NCI-H2171 treated with DMSO at 0.1 percent for 48 hours (cell line): ENCODE data around the gene INPP4B.

Experiments used
- DNase-seq: peaks from one replicate; lab custom pipeline; 2025; lab: John Stamatoyannopoulos, UW

Gene INPP4B

DNA sequence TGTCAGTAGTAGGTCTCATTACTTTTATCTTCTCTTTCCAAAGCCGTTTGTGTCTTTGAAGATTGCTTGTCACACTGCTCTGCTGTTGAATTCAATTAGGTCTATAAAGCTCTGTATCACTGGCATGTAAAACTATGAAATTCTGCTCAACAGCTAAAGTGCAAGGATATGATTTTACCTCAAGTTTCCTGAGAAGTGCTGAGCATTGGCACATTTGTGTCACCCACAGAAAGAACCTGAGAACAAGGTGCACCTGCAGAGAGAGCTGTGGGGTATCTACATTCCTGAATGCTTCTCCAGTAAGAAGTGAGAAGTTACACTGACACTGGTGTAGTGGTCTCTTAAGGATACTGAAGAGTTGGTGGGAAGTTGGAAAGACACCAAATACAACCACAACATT, 274.0 kb downstream of the INPP4B start:
- no peak for DNase-seq

DNA sequence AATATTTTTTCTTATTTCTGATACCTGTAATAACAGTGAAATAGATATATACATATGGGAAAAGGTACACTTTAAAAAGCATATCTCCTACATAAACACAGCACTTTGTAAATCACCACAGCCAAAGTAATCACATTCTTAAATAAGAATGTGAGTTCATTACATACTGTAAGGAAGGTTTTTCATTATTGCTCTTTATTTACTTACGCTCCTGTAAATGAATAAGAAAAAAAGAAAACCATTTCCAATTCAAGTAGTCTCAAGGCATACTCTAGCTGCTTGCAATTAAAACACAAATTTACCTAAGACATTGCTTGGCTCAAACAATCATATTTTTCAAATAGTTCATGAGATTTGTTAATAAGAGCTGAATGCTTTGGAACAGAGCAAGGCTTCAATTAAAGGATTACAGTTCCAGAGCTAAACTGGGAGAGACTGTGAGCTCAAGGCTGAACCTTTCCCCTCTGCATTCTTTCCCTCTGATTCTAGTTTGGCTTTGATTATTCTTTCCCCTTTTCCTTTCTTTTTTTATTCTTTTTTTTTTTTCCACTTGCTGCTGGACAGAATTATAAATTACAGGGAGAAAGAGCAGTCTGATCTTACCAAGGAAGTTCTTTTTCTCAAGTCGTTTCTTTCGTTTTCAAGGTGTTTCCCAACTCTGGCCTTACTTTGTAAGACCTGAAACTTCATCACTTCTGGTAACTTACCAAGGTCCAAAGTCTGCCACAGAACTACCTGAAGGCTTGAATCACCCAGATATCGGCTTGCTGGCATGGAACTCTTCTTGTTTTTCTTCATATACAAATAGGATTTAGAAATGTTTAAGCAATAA, 278.3 kb downstream of the INPP4B start:
- no peak for DNase-seq

DNA sequence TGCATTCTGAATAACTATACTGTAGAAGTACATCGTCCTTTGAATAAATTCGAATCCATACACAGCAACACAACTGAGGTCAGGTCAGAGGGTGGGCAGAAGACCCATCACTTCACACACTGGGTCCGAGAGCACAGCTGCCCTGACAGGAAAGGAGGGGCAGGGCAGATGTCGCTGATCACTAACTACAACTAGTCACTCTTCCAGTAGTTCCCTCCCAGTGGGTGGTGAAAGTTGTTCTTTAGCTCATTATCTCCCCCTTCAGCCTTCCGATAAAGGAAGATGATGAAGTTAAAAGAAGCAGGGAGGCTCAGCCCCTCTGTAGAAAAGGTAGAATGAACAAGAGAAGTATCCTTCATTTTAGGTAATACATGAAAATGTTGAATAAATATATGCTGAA, 278.9 kb downstream of the INPP4B start:
- DNase-seq: no peak

DNA sequence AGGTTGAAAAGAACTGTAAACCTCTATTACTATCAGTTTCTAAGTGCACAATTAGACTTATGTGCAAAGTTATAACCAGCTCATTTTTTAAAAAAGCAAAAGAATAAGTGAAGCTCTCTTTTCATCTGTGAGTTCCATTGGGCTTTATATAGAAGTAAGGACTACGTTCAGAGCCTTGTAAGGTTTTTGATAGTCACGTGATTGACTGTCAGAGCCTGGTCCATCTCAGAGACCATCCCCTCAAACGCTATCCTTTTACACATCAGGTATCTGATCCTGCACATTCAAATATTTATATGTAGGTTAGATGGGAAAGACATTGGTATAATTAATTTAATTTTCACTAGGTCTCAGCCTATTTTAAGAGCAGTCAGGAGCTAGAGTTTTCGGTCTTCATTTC, 279.3 kb downstream of the INPP4B start:
- no peak for DNase-seq

DNA sequence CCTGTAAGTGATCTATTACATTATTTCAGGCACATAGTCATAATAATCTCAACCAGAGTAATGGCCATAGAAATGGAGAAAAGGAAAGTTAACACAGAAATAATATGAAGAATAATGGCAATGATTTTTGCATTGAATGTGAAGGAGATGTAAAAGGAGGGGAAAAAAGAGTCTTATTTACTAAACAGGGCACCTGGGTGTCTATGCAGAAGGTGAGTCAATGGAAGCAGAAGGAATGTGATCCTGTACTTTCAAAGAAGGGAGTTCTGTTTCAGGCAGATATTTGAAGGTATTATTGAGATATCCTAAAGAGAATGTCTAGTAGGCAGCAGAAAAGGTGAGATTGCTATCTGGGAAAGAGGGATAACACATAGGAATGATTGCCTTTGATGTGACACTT, 279.9 kb downstream of the INPP4B start:
- DNase-seq: no peak

DNA sequence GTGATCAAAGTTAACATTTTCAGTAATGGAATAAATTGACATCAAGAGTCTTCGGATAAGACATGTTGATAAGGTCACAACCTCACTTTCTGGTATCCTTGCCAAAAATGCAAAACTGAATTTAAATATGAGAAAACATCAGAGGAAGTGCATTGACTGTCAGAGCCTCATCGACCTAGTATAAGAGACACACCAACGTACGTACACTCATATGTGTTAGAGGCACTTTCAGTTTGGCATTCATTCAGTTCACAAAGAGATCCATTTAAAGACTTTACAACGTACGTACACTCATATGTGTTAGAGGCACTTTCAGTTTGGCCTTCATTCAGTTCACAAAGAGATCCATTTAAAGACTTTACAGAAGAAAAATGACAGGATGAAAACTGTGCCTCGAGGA, 280.3 kb downstream of the INPP4B start:
- no peak for DNase-seq

DNA sequence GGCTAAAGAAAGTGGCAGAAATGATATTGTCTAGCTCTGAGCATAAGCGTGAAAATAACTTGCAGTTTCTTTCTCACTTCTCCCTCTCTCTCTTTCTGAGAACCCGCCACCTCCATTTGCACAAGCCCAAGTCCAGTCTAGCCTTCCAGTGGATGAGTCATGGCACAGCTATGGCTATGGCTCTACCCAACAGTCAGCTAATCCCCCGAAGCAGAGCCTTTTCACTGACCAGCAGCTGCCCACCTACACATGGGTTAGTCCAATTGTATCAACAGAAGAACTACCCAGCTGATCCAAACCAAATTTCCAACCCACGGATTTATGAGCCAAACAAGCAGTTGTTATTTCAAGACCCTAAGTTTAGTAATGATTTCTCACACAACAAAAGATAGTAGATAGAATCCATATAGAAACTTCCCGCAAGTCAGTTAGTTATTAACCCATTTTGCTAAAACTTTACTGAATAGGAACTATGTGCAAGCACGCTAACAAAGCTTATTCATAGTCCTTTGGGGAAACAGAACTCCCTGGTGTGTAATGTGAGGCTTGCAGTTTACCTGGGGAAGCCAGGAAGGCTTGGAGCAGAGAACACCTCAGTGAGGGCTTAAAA, 282.3 kb downstream of the INPP4B start:
- no peak for DNase-seq

DNA sequence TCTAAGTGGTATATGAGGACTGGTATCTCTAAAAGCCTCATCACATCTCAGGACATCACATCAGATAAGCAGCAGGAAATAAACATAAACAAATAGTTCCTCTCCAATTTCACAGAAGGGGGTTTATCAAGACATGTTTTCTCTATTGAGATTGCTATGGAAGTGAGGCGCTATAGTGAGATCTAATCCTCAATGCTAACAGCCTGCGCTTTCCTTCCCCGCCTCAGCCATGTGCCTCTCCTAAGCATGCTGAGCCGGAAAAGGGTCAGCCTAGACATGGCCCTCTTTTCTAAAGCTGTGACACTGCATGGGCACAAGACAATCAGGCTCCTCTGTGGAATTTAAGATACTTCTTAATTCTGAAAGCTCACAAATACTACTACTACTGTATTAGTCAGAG, 286.1 kb downstream of the INPP4B start:
- no peak for DNase-seq

DNA sequence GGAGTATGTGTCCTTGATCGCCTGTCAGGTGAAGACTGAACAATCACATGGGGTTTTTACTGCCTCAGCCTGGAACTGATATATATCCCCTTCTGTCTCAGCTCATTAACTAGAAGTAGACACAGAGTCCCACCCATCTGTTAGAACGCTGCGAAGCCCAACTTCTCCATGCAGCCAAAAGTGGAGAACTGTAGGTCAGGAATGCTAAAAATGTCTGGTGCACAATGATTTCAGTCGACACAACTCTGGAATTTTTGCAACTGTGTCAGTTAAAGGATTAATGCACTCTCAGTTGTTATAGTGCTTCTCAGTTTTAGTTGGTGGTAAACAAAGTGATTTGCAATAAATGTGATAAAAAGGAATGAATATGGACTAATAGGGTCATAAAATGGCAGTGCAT, 287.2 kb downstream of the INPP4B start:
- DNase-seq: no peak

DNA sequence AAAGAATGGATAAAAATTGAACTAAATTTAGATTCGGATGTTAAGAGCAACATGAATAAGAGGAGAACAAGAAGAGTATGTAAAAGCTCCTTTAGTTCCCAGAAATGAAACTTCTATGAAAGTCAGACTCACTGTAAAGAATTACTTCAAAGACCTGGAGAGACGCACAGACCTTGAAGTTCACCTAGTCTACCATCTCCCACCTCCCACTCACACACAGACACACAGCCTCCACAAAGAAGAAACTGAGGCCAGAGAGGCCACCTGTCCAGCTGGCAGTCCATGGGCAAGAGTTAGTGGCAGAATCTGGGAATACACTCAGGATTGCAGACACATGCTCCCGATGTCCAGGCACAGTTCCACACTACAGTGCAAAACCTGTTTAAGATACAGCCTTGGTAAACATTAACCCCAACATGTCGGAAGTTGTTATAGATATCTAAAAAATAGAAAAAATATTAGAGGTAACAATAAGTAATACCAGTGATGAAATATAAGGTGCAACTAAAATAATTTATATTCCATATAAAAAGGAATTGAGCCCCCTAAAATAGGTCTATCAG, 288.8 kb downstream of the INPP4B start:
- no peak for DNase-seq

DNA sequence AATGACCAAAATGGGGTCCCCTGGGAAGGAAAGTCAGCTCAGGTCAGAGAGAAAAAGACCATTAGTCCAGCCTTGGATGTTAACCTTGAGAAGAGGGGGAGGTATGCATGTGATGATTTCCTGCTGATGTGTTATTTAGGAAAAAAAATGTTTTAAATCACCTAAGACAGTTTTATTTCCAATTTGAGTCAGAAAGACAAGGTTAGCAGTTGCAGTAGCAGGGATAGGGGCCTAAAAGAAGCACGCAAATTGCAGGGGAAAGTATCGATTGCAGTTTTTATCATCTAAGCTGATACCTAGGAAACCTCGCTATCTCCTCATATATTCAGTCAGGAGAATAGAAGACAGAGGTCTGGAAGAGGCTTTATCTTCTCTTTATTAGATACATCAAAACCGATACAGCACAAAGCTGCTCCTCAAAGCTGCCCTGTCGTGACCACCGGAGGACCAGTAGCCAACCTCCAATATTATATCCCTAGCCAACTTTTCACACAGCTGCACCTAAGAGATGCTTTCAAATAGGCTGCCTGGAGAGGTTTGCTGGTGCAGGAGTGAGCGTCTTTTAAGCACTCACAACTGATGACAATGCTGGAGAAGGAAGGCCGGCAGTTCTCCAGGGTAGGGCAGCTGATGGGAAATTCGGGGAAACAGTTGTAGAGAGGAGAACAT, 289.4 kb downstream of the INPP4B start:
- DNase-seq: no peak

DNA sequence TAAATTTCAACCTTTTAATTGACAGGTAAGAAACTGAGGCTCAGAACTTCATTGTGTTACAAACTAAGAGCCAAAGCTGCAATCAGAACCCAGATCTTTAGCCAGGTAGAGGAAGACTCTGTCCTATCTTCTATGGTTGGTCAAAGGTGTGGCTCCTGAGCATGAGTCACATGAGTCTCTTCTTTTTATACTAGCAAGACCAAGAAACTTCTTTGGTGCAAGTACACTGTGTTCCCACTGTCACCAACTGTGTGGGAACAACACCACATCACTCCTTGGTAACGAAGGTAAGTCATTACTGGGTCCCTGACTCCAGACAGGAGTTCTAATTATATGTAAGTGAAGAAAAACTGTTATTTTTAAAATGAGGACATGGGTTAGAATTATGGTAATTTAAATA, 290.1 kb downstream of the INPP4B start:
- DNase-seq: no peak

DNA sequence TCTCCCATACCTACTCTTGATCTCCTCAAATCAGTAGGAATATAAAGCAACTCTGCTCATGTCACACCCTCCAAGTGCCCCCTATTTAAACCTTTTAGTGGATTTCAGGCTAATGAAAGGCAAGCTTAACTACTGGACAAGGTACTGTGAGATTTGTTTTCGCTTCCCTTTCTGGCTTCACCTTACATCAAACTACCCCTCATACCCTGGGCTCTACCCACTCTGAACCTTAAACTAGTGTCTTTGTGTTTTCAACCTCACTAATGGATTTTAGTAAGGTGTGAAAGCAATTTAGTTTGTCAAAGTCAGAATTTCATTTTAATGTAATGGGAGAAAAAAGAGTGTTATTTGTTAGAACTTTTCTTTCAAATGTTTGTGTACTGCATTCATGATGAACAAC, 291.7 kb downstream of the INPP4B start:
- DNase-seq: no peak

DNA sequence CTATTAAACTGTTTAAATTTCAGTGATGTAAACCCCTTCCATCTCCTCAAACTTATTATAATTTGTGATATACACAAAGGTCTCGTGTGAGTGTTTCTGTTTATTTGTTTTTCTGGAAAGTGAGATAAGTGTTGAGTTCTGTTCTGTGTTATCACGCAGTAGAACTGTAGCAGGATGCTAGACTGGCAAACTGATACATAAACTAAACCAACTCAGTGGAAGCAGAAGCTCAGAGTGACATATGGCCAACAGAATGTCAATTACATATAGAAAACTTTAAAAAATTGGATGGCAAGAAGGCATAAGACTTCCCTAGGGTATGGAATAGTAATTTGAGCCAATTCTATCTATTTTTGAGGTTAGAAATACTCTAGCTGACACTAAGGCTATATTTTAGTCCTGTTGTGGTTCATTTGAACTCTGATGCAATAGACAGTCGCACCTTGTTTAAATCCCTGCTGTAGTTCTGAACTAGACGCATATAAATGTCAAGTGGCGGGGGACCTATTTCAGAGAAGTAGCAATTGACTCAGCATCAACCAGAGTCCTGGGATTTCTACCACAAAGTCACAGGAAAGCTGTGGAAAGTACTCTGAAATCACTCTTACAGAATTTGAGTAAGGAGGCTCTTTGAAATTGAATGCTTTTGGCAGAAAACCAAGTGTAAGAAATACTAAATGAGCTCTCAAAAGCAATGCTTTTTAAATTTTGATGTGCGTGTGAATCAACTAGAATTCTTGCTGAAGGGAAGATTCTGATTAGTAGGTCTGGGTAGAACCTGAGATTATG, 294.4 kb downstream of the INPP4B start:
- DNase-seq: no peak

DNA sequence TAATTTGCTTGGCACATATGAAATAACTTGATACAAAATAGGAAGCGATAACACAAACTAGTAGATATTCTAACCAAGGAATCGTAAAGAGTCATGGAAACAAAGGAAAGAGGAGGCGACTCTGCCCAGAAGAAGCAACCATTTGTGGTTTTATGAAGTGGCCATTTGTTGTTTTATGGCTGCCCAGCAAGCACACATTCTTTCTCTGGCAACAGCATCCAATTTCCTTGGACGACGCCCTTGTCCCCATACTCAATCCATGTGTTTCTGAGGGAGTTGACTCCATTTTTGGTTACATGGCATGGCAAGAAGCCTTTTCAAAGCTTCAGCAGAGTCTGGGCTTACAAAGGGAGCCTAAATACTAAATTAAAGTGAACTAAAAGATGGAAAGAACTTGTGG, 295.1 kb downstream of the INPP4B start:
- DNase-seq: no peak

DNA sequence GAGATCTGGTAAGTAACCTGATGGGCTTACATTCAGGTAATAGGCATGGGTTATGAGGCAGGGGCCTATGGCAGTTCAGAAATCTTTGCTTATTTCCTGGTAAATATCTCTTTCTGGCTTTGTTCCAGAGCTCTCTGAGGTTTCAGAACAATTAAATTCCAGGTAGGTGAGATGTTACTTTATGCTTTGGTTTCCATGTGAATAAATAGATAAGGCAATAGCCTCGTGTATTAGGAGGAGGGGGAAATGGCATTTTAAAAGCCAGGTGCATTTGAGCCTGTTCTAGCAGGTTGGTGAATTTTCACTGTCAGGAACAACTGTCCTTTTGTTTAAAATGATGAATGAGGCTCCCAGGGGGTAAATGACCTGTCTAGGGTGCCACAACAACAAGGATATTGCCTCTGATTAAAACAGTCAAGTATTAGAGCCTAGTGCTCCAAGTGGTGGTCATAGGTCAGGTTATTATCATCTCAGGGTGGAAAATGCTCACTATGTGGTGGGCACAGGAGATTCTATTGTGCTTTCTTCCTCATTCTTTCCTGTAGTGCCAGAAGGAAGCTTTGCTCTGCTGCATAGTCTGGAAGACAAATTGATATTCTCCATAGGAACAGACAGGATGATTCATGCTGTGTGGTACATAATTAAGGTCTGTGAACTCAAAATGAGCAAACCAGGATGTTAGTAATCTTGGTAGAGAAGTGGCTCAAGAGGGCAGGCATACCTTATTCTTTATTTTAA, 296.2 kb downstream of the INPP4B start:
- DNase-seq: no peak

DNA sequence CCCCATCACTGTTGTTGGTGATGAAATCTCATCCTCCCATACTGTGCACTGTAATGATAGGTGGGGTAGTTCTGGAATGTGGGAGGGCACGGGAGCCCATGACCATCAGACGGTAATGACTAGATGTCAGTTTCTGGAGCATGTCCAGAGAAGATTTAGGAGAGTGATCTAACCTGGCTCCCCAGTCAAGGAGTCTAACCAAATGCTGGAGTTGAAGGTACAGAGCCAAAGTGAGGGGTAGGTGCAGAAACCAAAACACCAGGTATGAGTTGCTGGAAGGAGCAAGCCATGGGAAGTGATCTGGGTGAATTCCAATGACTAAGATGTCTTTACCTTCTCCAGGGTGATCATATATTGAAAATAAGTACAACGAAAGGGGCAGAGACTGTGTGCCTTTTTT, 296.9 kb downstream of the INPP4B start:
- DNase-seq: no peak

DNA sequence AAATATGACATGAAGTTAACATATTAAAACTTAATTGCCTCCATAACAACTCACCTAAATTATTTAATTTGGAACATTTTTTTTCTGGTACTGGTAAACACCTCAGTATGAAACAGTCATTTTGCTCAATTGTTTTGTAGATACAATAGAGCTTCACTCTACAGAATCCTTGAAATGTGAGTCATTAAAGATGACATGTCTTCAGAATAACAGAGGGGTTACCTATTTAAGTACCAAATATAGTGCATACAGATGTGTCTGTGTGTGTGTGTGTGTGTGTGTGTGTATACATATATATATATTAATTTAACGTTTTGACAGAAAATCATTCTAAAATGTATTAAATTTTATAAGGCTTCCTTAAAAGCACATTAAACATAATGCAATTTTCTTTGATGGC, 297.6 kb downstream of the INPP4B start:
- DNase-seq: no peak

DNA sequence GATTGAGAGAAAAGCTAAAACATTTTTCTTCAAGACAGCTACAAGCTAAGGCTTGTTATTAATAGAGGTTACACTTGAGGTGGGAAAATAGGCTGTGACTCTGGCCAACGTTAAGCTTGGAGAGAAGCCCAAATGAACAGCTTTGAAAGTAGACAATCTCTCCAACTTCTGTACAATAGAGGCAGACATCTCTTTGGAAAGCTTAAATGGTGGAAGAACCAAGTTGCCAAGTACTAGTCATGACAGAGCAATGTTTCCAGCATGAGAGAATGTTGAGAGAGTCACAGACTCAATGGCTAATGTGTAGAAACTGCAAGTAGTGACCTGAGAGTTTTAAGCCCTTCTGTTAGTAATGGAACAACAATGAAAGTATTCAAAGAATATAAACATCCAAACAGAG, 298.1 kb downstream of the INPP4B start:
- no peak for DNase-seq

DNA sequence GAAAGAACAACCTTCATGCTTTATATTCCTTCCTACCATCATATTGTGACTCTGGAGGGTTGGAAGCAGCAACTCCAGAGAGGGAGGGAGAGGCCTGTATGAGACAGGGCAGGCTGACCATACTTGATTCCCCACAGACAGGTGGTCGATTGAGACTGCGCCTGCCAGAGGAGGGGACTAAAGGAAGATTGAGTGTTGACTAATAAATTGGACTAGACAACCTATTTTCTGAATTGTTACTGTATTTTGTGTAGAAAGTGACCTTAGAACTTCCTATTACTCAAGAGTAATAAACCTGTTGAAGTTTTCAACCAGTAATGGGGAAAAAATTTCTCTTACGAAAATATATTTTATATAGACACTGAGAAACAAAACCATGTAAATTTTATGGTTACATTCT, 301.5 kb downstream of the INPP4B start:
- no peak for DNase-seq

DNA sequence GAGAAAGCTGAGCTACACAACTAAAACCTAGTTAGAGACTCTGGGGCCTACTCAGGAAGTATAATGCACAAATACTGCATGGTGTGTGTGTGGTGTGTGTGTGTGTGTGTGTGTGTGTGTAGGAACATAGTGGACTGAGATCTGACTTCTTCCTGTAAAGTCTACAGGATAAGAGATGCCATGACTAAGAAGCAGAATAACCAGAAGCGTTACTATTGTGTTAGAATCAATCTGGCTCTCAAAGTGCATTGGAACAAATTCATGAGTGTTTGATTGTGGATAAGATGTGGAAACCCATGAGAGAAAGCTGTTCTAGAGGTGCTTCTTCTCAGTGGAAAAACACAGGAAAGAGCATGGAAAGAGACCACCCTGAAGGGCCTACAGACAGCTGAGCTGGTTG, 302.1 kb downstream of the INPP4B start:
- DNase-seq: no peak

DNA sequence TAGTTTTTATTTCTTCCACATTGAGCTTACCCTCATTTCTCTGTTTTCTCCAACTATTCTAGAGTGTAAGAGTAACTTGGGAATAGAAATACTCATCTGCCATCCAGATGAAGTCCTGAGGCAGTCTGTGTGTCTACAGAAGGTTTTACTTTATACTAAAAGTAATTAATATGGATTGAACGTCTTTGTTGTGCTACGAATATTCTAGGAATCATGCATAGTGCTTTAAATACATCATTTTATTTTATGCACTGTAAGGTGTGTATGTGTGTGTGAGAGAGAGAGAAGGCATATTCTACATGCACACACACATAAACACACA, 305.7 kb downstream of the INPP4B start:
- DNase-seq: no peak
